ENCODE data around the gene POLD4.

POLD4 gene

DNA sequence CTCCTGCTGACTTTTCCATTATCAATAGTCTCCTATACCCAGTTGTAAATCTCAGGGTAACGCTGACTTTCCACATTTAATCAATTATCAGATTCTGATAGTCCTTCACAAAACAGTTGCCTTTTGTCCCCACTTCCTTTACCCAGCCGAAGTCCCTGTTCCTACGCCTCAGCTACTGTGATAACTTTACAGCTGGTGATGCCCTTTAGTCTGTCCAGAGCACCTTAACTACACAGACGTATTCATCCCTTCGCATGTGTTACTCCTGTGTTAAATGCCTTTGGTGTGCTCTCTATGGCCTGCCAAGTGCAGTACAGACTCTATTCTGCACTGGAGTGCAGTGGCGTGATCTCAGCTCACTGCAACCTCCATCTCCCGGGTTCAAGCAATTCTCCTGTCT, 29.8 kb downstream of the POLD4 start:
- no peaks in the 10 kb centered on the region for H3K36me3 ChIP-seq (ENCODE audit: insufficient read depth)
- TF ChIP-seq, protein P1, sequence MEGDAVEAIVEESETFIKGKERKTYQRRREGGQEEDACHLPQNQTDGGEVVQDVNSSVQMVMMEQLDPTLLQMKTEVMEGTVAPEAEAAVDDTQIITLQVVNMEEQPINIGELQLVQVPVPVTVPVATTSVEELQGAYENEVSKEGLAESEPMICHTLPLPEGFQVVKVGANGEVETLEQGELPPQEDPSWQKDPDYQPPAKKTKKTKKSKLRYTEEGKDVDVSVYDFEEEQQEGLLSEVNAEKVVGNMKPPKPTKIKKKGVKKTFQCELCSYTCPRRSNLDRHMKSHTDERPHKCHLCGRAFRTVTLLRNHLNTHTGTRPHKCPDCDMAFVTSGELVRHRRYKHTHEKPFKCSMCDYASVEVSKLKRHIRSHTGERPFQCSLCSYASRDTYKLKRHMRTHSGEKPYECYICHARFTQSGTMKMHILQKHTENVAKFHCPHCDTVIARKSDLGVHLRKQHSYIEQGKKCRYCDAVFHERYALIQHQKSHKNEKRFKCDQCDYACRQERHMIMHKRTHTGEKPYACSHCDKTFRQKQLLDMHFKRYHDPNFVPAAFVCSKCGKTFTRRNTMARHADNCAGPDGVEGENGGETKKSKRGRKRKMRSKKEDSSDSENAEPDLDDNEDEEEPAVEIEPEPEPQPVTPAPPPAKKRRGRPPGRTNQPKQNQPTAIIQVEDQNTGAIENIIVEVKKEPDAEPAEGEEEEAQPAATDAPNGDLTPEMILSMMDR (conservative IDR thresholded peaks at IDR 0.05; ENCODE audit: low read depth, low read length): no peak
- H2AFZ ChIP-seq (ENCODE audit: low read depth): no peak overlapping the region
- peaks cover 14% of the 10 kb centered on the region for H3K4me1 ChIP-seq (ENCODE audit: low read depth, poor library complexity, severe bottlenecking)
- H3K79me2 ChIP-seq (ENCODE audit: insufficient read depth, low read depth): no peaks in the 10 kb centered on the region
- no peaks in the 10 kb centered on the region for H4K20me1 ChIP-seq (ENCODE audit: insufficient read depth)
- H3K27me3 ChIP-seq (ENCODE audit: insufficient read depth, low read depth): no peaks in the 10 kb centered on the region; the same call in 1 of the 2 replicates
- H3K4me2 ChIP-seq: no peak overlapping the region
- no peak overlapping the region for H3K27ac ChIP-seq
- no peak overlapping the region for H3K9ac ChIP-seq
- H3K4me3 ChIP-seq (IDR thresholded peaks at IDR 0.05; ENCODE audit: insufficient read depth, low read depth, low read length): no peak overlapping the region

DNA sequence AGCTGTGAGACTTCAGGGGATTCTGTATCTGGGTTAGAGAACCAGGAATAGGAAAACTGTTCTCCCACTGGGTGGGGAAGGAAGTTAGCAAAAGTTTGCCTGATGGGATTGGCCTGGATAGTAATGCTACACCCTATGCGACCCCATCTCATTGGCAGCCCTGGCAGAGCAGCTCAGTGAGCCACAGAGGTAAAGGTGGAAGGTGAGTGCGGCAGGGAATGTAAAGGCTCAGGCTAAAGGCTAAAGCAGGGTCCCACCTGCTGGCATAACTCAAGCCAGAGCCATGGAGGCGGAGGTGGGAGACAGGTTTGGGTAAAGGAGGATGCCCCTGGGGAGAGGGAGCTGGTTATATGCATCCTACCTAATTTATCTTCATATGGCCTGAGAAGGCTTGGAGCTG, 31.3 kb downstream of the POLD4 start:
- no peaks in the 10 kb centered on the region for H4K20me1 ChIP-seq (ENCODE audit: insufficient read depth)
- H3K27ac ChIP-seq: no peak overlapping the region

DNA sequence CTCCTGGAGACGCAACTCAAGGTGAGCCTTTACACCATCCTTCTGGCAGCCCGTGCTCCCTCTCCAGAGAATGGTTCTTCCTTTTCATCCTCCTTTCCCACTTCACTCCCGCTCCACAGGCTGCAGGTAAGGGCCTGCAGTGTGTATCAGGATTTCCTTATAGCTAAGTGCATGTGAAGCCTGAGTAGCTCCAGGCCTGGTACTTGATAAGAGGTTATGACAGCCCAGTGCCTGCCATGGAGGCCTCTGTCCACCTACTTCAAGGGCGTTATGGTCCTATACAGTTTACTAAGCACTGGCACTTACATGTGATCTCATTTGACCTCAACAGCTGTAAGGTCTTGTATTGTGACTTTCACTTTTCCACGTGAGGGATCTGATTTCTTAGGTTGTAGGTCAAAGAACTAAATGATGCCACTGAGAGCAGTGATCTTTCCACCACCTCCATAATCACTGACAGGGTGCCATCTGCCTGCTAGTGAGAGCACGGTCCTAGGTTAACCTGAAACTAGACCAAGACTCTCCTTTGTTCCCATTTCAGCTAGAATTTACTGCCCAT, 32.0 kb downstream of the POLD4 start:
- Histone ChIP-seq H3K9ac (no peak overlapping the region), H2AFZ (ENCODE audit: low read depth) (no peak overlapping the region), H3K79me2 (ENCODE audit: insufficient read depth, low read depth) (no peaks in the 10 kb centered on the region), H3K4me2 (no peak overlapping the region), H3K36me3 (ENCODE audit: insufficient read depth) (no peaks in the 10 kb centered on the region), H3K27me3 (ENCODE audit: insufficient read depth, low read depth) (no peaks in the 10 kb centered on the region; the same call in 1 of the 2 replicates), H4K20me1 (ENCODE audit: insufficient read depth) (no peaks in the 10 kb centered on the region), H3K27ac (no peak overlapping the region), H3K4me1 (ENCODE audit: low read depth, poor library complexity, severe bottlenecking) (peaks cover 18% of the 10 kb centered on the region), H3K4me3 (IDR thresholded peaks at IDR 0.05; ENCODE audit: insufficient read depth, low read depth, low read length) (no peak overlapping the region)
- TF ChIP-seq, protein P1 (conservative IDR thresholded peaks at IDR 0.05; ENCODE audit: low read depth, low read length): no peak

More for the DNA sequence above, 31.3 kb downstream of the POLD4 start:
- TF ChIP-seq, protein P1 (conservative IDR thresholded peaks at IDR 0.05; ENCODE audit: low read depth, low read length): no peak
- Histone ChIP-seq H3K9ac (no peak overlapping the region), H3K36me3 (ENCODE audit: insufficient read depth) (no peaks in the 10 kb centered on the region), H3K4me2 (no peak overlapping the region), H2AFZ (ENCODE audit: low read depth) (no peak overlapping the region), H3K27me3 (ENCODE audit: insufficient read depth, low read depth) (no peaks in the 10 kb centered on the region; the same call in 1 of the 2 replicates), H3K4me1 (ENCODE audit: low read depth, poor library complexity, severe bottlenecking) (peaks cover 17% of the 10 kb centered on the region), H3K4me3 (IDR thresholded peaks at IDR 0.05; ENCODE audit: insufficient read depth, low read depth, low read length) (no peak overlapping the region), H3K79me2 (ENCODE audit: insufficient read depth, low read depth) (no peaks in the 10 kb centered on the region)

DNA sequence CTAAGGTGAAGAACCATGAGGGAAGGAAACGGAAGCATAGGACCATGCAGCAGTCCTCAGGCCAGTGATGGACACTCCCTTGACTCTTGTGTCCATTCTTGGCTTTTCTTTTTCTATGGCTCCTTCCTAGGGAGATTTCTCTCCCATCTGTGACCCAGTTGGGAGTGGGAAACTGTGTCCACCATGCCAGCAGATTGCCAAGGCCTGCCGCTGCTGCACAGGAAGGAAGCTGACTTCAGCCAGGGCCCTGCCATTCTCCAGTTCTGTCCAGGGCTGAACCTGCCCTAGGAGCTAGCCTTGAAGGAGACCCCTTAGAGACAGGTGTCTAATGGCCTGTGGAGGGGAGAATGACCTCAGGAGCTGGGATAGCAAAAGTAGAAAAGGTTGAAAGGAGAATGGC, 32.7 kb downstream of the POLD4 start:
- Histone ChIP-seq H3K27ac (no peak overlapping the region), H3K27me3 (ENCODE audit: insufficient read depth, low read depth) (no peaks in the 10 kb centered on the region; the same call in 1 of the 2 replicates), H3K4me2 (no peak overlapping the region), H3K79me2 (ENCODE audit: insufficient read depth, low read depth) (no peaks in the 10 kb centered on the region), H4K20me1 (ENCODE audit: insufficient read depth) (no peaks in the 10 kb centered on the region), H3K4me3 (IDR thresholded peaks at IDR 0.05; ENCODE audit: insufficient read depth, low read depth, low read length) (no peak overlapping the region), H3K36me3 (ENCODE audit: insufficient read depth) (no peaks in the 10 kb centered on the region), H3K4me1 (ENCODE audit: low read depth, poor library complexity, severe bottlenecking) (peaks cover 21% of the 10 kb centered on the region), H3K9ac (no peak overlapping the region), H2AFZ (ENCODE audit: low read depth) (no peak overlapping the region)
- TF ChIP-seq, protein P1 (conservative IDR thresholded peaks at IDR 0.05; ENCODE audit: low read depth, low read length): no peak
